GM19468 (cell line): ENCODE data around the gene MAGEA9B.
"Not testable (repeated sequence)": the region's sequence is repeated elsewhere in the genome, so short reads cannot be mapped to it uniquely, and the experiment has no call there.

Experiments used
- ATAC-seq: cut with Tn5 transposase; IDR thresholded peaks from one replicate; pipeline ENCODE4 v1.9.1; 2021; ENCODE audit warnings: mild to moderate bottlenecking, moderate library complexity, moderate number of reproducible peaks; ENCODE audit not compliant: unreplicated experiment; ENCODE audit errors: extremely low read depth

MAGEA9B gene

DNA sequence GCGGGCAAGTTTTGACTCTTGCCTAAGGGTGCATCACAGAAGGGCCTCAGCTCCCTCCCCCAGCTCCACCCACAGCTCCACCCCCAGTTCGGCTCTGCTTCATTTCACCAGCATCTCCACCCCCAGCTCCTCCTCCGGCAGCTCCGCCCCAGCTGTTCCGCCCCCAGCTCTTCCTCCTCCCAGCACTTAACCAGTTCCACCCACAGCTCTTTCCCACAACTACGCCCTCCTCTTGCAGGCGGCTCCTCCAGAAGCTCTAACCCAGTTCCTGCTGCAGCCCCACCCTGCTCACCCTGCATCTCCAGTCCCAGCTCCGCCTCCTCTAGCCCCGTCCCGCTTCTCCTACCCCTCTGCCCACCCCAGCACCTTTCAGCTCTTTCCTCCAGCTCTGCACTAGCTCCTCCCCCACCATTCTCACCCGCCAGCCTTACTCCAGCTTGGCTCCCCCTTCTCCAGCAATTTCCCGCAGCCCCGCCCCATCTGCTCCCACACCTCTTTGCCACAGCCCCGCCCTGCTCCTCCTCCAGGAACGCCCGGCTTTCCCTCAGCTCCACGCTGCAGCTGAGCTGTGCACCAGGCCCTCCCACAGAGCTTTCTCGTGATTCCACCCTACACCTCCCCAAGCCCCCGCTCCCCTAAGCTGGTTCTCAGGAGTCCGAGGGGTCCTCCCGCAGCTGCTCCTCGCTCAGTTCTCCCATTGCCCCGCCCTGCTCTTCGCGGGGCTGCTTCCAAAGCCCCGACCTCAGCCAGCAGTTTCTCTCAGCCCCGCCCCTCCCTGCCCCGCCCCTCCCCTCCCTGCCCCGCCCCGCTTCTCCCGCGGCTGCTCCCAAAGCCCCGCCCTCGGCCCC lies 47.8 kb downstream of the MAGEA9B start:
- peak; percentile 12 for ATAC-seq

- ATAC-seq = not testable (repeated sequence)
Observed at GRCh38 chrX:149537474-149537873, 49.8 kb downstream of the MAGEA9B start.

GRCh38 chrX:149534926-149535602 lies 52.2 kb downstream of the MAGEA9B start:
- ATAC-seq = not testable (repeated sequence)

DNA sequence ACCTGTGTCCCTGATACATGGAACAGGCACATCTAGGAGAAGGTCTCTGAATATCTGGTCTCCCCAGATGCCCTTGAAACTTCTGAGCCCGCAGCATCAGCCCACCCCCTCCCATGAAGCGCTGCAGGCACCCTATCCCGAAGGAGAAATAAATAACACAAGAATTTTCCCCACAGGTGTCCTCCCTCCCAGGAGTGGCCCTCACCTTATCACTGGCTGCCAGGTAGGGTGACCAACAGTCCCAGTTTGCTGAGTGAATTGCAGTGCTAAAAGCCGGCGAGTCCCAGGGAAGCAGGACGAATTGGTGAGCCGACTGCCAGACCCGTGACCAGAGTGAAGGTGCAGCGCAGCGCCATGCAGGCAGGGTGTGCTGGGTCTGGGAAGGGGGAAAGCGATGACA lies 53.3 kb downstream of the MAGEA9B start:
- ATAC-seq = not testable (repeated sequence)

- ATAC-seq = not testable (repeated sequence)
Observed at GRCh38 chrX:149532868-149533267, 54.4 kb downstream of the MAGEA9B start.
